ENCODE measurements around the gene HOXA13. TPM values are rescaled to one million over a fixed set of nuclear protein-coding genes. Genes with fewer than 3 reads are reported as not detected.

Gene HOXA13
- total and polyA plus RNA-seq, 10 of the 15 experiments (the other 5 are each of a cell fraction or from before 2014, with no cell fraction given), result not detected

- Histone ChIP-seq H4K20me1 (ENCODE audit: control insufficient read depth, insufficient read depth) (no peaks in the 10 kb centered on the region), H3K9ac (ENCODE audit: control insufficient read depth, insufficient read depth, low read length) (no peak overlapping the region), H3K4me3 (no peak overlapping the region), H3K27me3 (replicated peaks in 1 of 2; ENCODE audit: control insufficient read depth in 2 of 2, insufficient read depth in 2 of 2, low read length in 1 of 2) (peaks cover 28 to 42% of the 10 kb centered on the region in 2 experiments), H3K9me3 (replicated peaks; ENCODE audit: control insufficient read depth, insufficient read depth, low read length) (no peaks in the 10 kb centered on the region; the same call in 2 of the 3 replicates), H3K4me1 (ENCODE audit: control insufficient read depth, insufficient read depth, low read length) (no peaks in the 10 kb centered on the region), H3K27ac (ENCODE audit: control insufficient read depth, insufficient read depth) (no peak overlapping the region), H3K36me3 (ENCODE audit: control insufficient read depth in 2 of 2, insufficient read depth in 2 of 2, low read length in 1 of 2) (no peaks in the 10 kb centered on the region; a peak in 1 of 4 replicates), H2AFZ (ENCODE audit: control insufficient read depth, low read depth, low read length) (no peak overlapping the region), H3K79me2 (ENCODE audit: control insufficient read depth, insufficient read depth, low read length) (no peaks in the 10 kb centered on the region), H3K4me2 (ENCODE audit: control insufficient read depth, insufficient read depth) (no peak overlapping the region)
- intact Hi-C loops (cut with micrococcal nuclease; ENCODE audit: unreplicated experiment), result no loop called here
- in situ Hi-C loops (cut with MboI), result loop anchor here (25.0 kb wide), 1 partner anchor 1083 kb away; no protein-coding TSS in a partner anchor
- ChIA-PET CTCF (interaction anchor here (1.6 kb wide), 1 partner anchor 801 kb away, joined by 4 read pairs; no protein-coding TSS in a partner anchor), SMC1A (ENCODE audit: uncharacterized antibody, unreplicated experiment) (interaction anchor here (0.6 kb wide), 1 partner anchor 730 kb away, joined by 3 read pairs; no protein-coding TSS in a partner anchor), RAD21 (ENCODE audit: unreplicated experiment) (no interaction called here), POLR2A (no interaction called here)
- 40% methylated on average over 10 of the region's 11 CpGs for WGBS (ENCODE audit: insufficient coverage, insufficient replicate concordance, low lambda C conversion rate, missing lambda C conversion rate)
- no TSS peak for BruUV-seq (replicated peaks)
- no peak for FAIRE-seq
- TF ChIP-seq ZBTB33 (IDR thresholded peaks at IDR 0.05) (no peak), CBX5 (IDR thresholded peaks at IDR 0.05; ENCODE audit: low read depth) (no peak), PML (IDR thresholded peaks at IDR 0.05; ENCODE audit: low read length) (no peak), ZNF217 (IDR thresholded peaks at IDR 0.05) (no peak), RUNX3 (IDR thresholded peaks at IDR 0.05; ENCODE audit: low read length) (no peak), ZNF687 (IDR thresholded peaks at IDR 0.05) (no peak), SKIL (IDR thresholded peaks at IDR 0.05; ENCODE audit: low read depth, poor library complexity, severe bottlenecking) (no peak), E2F8 (IDR thresholded peaks at IDR 0.05; ENCODE audit: low read depth, partially characterized antibody) (no peak), ZNF384 (IDR thresholded peaks at IDR 0.05; ENCODE audit: borderline replicate concordance, low read depth, low read length) (no peak)
- no peak for ATAC-seq
- no peak for DNase-seq (ENCODE audit: low read depth, low spot score)
These were observed 29.2 kb downstream of the HOXA13 start for GRCh38 chr7:27170426-27171324.
